Upper lobe of left lung (tissue), 4 donors: ENCODE data around the gene ANKFY1.

Experiments used
- CTCF ChIP-seq, 6 experiments: fragments of 450-650 bp in 4 of 6; fragments of 200-600 bp in 2 of 6; sonication (generic) in 2 of 6; IDR thresholded peaks; one replicate each; pipeline ENCODE4 v1.5.1; 2016 to 2019; ENCODE audit warnings: antibody characterized with exemption in 6 of 6
- EP300 ChIP-seq, 4 donors: sonication (generic); formaldehyde crosslinking; IDR thresholded peaks; one replicate each; pipeline ENCODE4 v1.5.1; 2017; ENCODE audit warnings: antibody characterized with exemption in 4 of 4, control low read depth in 2 of 4
- POLR2A ChIP-seq, 4 donors: fragments of 450-650 bp; IDR thresholded peaks; one replicate each; pipeline ENCODE4 v1.5.1; 2016 to 2017; ENCODE audit warnings: antibody characterized with exemption in 4 of 4, mild to moderate bottlenecking in 2 of 4

GRCh38 chr17:4305224-4305623, 41.4 kb upstream of the ANKFY1 start:
- TF ChIP-seq POLR2A (IDR thresholded peaks at IDR 0.05) (no peak), CTCF (IDR thresholded peaks at IDR 0.05) (no peak), EP300 (IDR thresholded peaks at IDR 0.05) (no peak)
